HG02870 (cell line): ENCODE results near the gene MORC1.

Source experiments
- ATAC-seq: cut with Tn5 transposase; IDR thresholded peaks from one replicate; pipeline ENCODE4 v1.9.1; 2021; ENCODE audit warnings: mild to moderate bottlenecking, moderate library complexity; ENCODE audit not compliant: unreplicated experiment

MORC1 gene

DNA sequence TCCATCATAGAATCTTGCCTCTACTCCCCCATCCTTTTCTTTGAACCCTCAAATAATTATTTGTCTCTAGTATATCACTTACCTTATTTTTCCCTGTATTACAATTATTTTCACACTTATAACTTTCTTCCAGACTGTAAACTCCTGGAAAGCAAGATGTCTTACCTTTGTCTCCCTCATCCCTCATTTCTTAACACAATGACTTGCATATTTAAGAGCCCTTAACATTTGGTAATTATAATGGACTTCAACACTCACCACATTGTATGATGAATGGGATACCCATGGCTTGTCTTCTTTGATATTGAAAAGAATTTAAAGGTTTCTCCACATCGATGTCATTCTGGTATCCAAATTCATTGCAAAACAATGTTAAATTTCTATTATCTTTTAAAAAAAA lies 82.9 kb downstream of the MORC1 start:
- no peak for ATAC-seq

DNA sequence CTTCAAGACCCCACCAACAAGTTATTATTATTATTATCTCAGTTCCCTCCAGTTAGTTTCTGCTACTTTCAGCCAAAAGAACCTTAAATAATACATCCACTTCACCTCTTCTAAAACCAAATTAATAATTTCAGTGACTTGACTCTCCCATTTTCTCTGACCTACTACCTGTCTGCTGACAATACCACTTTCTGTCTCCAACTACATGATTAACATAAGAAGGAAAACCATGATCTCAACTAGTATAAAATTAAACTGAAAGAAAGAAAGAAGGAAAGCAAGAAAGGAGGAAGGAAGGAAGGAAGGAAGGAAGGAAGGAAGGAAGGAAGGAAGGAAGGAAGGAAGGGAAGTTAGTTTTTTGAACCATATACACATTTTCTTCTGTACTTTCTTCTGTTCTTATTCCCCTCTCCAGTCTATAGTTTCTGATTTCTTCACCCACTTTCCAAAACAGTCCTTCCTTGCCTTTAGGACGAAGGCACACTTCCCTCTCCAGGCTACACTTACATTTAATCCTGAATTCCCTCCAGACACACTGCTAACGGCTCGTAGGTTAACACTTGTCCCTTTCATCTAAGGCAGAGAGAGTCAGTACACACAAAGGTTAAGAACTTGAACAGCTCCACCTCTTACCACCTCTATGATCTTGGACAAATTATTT lies 84.8 kb downstream of the MORC1 start:
- no peak for ATAC-seq

DNA sequence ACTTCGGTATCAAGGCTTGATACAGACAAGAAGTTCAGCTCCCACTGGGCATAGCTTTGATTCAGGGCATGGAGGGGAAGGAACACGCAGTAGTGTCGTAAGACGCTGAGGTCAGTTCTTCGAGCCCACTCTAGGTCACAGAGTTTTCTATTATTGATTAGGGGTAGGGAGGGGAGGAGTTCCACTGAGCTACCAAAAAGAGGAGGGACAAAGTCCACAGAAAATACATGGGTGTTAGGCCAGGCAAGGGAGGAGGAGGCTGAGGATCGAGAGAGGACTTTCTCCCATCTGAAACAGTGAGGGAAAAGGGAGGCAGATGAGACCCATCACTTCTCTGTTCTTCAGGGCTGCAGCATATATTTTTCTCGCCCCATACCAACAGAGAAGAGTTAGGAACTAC lies 89.2 kb downstream of the MORC1 start:
- no peak for ATAC-seq

DNA sequence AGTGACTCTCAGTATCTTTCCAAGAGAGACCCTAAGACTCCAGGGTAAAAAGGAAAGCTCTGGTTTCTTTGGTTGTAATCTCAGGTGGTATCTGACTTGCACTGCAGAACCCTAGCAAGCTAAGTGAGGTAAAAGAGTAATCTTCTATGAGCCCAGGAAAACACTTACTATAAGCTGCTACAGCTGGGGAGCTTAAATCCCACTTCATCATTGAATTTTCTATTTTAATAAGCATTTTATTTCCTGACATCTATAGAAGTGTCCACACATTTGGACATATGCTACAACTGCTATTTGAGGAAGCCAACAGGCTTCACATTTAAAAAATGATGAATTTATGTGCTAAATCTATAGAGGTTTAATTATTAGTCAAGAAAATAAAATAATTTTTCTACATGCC lies 91.1 kb downstream of the MORC1 start:
- no peak for ATAC-seq

DNA sequence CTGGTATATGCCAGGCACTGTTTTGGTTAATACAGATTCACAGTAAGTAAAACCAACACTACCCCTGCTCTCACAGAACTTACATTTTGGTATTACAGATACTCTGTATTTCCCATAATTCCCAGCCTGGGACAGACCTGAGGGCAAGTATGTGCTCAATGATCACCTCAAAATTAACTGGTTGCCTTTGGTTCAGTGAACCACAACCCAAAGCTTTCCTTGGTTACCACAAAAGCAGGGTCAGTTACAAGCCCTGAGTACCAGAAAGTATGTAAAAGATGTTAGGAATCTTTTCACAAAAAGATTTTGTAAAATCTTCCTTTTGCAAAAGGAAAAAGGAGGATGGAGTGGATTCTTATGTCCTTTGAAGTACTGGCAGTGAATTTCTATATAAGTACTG lies 92.0 kb downstream of the MORC1 start:
- ATAC-seq = no peak

DNA sequence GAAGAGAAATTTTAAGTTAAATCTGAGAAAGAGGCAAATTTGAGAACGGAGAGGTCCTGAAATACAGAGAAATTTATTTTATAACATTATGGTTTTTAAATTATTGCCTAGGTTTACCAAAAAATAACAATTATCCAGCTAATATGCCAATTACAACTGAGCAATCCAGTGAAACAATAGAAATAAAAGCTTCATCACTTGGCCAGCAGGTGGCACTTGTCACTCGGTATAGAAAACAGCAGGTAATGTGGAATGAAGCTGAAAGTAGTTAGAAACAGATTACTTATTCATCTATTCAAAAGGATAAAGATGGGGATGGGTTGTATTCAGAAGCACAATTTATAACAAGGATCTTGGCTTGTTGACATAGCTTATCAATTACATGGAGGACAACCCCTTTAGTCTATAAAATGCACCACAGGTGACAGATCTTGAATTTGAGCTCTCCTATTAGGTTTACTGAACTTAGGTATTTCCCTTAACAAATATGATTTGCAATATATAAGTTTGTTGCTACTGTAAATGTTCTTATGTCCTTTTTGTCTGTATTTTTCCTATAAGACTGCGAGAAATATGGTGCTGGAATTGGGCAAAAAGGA lies 94.2 kb downstream of the MORC1 start:
- peak; percentile 83 for ATAC-seq

DNA sequence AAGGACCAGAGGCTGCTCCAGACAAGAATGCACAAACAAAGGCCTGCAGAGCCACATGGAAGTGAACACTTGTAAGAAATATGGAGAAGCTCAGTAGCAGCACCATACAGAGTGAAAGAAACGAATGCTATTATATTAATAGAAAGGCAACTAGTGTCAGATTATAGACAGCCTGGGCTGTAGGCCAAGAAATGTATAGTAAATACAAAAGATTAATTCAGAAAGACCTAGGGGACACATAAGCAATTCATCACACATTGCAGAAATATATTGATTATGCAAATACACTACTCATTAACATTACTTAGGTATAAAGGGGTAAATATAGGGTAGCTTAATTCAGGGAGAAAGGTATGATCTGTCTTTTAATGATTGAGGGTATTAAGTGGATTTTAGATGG lies 94.8 kb downstream of the MORC1 start:
- no peak for ATAC-seq

DNA sequence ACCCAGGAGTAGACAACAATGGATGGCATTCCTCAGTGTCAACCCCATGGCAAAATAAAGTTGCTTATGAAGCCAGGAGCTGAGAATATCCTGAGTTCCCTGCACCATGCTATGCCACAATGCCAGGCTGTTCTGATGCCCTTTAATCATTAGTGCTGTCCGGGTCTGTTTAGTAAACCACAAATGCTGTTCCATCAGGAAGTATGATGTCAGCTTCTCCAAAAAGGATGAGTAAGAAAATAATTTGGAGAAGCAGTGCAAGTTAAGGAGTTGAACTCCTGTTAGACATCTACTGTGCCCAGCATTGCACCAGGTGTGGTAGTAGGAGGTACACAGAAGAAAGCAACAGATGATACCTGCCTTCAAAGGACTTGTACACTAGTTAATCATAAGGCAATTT lies 96.4 kb downstream of the MORC1 start:
- no peak for ATAC-seq

DNA sequence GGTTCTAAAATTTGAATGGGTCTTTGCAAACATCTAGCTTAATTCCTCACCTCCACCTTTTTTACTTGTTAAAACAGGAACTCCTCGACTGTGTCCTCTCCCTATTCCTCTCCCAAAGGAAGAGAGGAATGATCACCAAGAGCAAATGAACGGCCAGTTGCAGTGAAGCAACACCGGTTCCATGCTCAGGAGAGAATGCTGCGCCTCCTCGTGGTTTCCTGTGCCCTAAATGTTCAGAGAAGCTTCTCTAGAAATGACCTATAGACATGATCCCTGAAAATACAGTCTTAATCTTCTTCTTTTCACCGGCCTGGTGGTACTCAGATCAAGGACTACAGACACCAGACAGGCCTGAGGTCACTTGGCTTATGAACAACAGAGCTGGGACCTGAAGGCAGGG lies 99.1 kb downstream of the MORC1 start:
- no peak for ATAC-seq

DNA sequence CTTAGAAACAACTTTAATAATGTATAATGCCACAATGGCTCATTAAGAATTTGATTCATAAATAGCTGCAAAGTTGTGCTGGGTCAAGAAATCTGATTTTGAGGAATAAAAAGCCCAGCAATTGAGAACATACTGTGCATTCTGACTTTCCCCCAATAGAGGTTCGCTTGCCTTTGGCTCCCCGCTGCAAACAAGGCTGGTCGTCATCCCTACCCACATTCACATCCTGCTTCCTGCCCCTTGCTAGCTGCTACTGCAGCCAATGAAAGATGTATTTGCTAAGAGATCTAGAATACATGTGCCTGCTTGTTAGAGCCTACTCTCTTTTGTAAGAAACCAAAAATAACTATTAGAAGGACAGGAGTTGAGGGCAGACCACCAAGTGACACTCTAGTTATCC lies 112.5 kb downstream of the MORC1 start:
- no peak for ATAC-seq

DNA sequence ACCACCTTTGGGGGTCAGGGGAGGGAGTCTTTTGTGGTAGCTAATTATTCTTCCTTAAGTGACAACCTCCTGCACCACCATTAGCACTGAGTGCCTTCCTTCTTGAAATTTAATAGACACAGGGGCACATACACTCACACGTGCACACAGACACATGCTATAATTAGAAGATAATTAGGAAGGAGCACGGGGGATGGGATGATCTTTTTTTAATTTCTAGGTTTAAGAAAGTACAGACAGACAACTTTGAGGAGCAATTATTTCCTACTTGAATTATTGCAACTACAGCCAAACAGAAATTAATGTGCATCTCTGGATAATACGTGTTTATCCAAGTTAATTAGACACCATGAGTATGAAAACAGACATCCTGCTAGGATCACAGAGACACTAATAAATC lies 119.5 kb downstream of the MORC1 start:
- no peak for ATAC-seq

DNA sequence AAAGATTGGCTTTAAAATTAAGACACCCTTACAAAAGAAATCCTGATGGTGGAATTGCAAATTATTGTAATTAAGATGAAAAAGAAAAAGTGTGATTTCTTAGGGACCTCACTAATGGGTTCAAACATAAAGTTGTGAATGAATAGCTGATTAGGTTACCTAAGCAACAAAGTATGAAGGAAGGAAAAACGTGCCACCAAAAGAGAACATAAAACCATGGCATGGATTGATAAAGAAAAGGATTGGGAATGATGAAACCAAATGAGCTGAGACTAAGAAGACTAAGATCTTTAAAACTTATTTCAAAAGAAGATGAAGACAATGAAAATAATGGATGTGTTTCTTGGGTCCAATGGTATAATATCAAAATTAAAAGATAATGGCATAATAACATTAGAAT lies 132.1 kb downstream of the MORC1 start:
- ATAC-seq = no peak

DNA sequence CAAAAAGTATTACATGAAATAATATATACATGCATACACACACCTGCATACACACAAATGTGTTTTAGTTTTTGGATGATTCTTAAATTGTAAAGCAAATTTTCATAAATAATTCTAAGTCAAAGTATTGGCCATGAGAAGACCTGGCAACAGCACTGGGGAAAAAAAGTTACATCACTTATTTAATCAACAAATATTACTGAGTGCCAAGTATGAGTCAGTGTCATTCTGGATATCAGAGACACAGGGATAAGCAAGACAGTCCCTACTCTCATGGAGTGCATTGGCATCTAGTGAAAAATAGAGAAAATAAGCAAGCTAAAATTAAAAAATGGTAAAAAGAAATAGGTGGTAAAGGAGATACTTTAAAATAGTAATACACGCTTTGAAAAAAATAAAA lies 134.9 kb downstream of the MORC1 start:
- no peak for ATAC-seq

DNA sequence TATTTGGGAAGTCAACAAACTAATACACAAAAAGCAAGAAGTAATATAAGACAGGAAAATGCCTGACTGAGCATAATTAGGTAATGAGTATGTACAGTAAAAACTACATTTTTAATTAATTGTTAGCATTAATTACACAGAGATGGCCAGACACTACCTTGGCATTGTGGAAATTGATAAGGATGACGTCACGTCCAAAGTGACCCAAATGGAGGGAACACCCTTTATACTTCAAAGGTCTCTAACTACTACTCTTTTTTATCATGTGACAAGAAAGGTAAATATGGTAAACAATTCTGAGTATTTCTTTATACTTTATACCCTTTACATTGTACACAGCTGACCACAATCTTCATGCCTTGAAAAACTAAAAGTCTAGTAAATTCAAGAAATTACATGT lies 141.9 kb downstream of the MORC1 start:
- no peak for ATAC-seq

DNA sequence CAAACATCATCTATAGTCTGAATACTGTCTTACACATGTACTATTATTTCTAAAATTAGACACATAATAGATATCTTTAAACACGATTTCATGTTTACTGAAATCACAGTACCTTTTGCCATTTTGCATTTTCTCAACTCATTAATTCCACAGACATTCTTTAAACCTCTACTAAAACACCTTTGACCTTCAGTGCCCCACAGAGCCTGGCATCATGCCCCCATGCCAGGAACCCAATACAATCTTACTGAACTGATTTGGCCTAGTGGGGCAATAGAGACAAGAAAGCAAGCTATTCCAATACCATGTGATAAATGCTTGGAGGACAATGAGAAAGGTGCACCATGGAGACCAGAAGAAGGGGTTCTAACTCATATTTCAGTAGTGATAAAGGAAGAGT lies 144.9 kb downstream of the MORC1 start:
- ATAC-seq = no peak

DNA sequence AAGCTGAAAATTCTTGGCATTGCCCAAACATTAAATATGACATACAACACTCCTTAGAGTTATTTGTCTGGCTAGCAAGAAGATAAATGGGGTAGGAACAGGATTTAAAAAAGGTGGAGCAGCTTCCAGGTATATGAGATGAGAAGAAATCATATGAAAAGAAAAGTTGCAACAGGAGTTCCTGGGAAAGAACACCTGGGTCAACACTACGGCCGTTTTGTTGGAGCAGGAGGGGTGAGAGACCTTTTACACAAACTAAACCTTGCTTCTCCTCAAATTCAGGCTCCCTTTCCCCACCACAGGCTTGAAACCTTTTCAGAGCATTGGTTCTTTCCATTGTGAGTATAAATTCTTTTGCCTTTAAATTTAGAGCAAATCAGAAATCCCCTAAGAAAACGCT lies 145.5 kb downstream of the MORC1 start:
- ATAC-seq = no peak

DNA sequence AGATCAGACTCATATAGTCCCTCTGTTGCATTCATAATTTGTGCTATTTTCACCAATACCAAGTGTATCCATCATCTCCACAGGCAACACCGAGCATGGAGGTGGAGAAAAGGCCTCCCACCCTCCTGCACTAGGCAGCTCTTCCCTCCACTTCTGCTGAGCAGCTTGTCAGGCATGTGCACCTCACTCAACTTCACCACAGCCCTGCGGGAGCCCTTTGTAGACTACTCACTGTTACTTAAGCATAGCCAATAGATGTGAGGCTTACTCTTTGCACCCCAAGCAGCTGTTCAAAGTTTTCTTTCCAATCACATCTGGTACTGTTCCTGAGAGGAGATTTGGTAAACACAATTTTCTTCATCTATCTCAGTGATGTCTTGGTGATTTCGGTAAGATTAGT lies 147.4 kb downstream of the MORC1 start:
- ATAC-seq = no peak

DNA sequence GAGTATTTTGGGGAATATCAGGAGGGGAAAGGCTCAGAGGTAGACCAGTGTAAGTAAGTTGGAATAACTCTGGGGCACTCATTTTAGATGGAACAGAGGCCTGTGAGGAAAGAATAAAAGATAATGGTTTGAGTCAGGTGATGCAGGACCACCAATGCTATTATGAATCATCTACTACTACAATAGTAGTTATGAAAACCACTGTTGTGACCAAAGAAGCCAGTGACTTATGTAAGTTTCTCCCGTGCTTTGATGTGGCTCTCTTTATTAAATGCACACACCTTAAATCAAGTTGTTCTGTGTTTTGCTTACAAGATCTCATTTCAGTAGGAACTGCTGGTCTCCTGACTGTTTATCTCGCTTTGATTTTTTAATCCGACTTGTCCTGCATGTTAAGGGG lies 151.2 kb downstream of the MORC1 start:
- no peak for ATAC-seq

DNA sequence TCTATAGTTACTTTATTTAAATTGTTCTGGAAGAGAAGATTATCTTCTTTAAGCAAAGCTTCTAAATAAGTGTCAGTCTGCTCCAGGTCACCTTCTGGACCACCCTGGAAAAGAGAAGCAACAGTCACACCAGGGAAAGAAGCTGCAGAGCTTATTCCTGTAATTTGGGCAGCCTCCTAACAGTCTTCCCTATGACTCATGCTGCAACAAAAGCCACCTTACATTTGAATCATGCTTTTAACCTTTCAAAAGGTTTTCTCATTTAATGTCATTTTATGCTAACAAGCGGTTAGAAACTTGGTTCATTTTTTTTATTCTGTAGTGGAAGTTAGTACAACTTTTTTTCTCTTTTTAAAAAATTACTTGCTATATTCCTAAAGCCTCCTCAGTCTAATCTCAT lies 158.9 kb downstream of the MORC1 start:
- ATAC-seq = no peak

DNA sequence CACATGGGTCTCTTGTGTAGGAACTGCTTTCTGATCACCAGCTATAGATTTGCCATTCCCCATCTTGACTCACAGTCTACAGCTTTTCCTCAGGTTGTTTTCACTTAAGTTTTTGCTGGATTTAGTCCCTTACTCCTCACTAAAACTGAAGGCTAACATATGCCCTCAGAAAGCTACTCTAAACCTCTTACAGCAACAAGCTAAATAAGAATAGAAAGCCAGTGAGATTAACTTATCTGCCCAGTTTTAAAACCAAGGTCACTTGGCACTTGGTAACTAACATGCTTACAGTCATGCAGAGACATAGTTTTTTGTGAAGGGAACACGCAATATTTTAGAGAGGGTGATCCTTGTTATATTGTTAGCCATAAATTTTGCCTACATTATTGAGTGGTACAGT lies 164.2 kb downstream of the MORC1 start, which contains the start of gene GUCA1C:
Gene GUCA1C (minus strand): TSS at position 180 of the 400 bp plus-strand sequence. CDS start 117 bp downstream, at position 63.
- ATAC-seq = no peak

DNA sequence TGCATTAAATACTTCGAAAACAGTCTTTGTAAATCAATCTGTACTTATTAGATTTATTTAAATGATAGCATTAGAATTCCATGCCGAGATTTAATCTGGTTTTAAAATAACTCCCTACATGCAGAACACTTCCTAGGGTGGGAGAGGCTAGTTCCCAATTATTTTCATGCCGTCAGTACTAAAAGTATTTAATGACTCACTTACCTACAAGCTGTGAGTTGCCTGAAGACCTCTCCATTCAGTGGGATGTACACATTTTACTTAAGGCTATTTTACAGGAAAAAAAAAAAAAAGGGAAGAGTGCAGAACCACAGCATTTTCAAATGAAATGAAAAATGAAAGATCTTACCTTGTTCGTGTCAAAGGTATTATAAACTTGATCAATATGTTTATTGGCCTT lies 164.7 kb downstream of the MORC1 start:
- ATAC-seq = no peak

DNA sequence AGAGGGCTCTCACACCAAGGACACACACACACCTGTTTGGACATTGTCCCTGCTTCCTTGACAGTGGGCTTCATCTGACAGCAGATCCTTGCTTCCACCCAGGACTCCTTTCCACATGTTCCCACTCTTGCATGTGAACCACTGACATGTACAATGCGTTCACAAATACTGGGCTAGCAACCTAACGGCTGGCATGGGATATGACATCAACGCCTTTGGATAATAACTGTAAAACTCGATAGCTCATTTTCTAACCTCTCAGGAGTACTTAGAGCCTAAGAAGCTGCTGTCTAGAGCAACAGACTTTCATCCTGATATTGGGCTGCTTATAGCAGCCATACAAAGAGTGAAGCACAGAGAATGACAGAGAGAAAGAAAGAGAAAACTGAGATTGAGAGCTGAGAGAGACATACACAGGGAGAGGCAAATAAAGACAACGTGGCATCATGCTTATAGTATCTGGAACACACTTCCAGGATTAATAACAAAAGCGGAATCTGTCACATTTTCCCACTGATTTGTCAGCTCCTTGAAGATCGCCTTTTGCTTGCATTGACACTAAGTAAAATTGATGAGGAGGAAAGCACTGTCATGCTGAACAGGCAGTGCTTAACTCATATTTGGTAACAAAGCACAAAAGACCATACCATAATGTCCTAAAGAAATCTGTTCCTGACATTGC lies 166.0 kb downstream of the MORC1 start:
- ATAC-seq = no peak
